ENCODE results near the gene RNF6. TPM values are rescaled to one million over a fixed set of nuclear protein-coding genes. Genes with fewer than 3 reads are reported as not detected.

Gene RNF6
- total and polyA plus RNA-seq, 10 of the 15 experiments (the other 5 are each of a cell fraction or from before 2014, with no cell fraction given) = 19.0 to 54.0 (median 33.8) TPM

DNA sequence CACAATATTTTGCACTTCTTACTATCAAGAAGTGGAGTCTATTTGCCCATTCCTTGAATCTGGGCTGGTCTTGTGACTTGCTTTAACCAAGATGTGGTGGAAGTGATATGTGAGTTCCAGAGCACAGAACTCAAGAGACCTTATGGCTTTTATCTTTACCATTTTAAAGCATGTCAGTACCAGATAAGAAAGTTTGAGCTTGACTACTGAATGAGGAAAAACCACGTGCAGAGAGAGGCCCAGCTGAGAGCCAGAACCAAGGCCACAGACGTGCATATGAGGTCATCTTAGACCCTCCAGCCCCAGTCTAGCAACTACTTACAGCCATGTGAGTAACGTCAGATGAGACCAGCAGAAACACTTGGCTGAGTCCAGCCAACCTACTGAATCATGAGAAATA is 25.5 kb upstream of the RNF6 start:
- RAD21 ChIA-PET (ENCODE audit: unreplicated experiment) = no interaction called here
- intact Hi-C loops (cut with micrococcal nuclease; ENCODE audit: unreplicated experiment) (no loop called here), in situ Hi-C loops (cut with MboI) (no loop called here)
- Histone ChIP-seq H4K20me1 (ENCODE audit: control insufficient read depth, insufficient read depth) (no peaks in the 10 kb centered on the region), H3K4me2 (ENCODE audit: control insufficient read depth, insufficient read depth) (no peak overlapping the region), H3K9me3 (replicated peaks; ENCODE audit: control insufficient read depth, insufficient read depth, low read length) (no peaks in the 10 kb centered on the region), H2AFZ (ENCODE audit: control insufficient read depth, low read depth, low read length) (no peak overlapping the region), H3K27ac (ENCODE audit: control insufficient read depth, insufficient read depth) (no peak overlapping the region), H3K4me1 (ENCODE audit: control insufficient read depth, insufficient read depth, low read length) (no peaks in the 10 kb centered on the region), H3K27me3 (replicated peaks in 1 of 2; ENCODE audit: control insufficient read depth in 2 of 2, insufficient read depth in 2 of 2, low read length in 1 of 2) (no peaks in the 10 kb centered on the region; a peak in 1 of 4 replicates), H3K36me3 (ENCODE audit: control insufficient read depth in 2 of 2, insufficient read depth in 2 of 2, low read length in 1 of 2) (no peaks in the 10 kb centered on the region), H3K9ac (ENCODE audit: control insufficient read depth, insufficient read depth, low read length) (no peak overlapping the region), H3K79me2 (ENCODE audit: control insufficient read depth, insufficient read depth, low read length) (no peaks in the 10 kb centered on the region), H3K4me3 (no peak overlapping the region)
- POLR2A ChIA-PET = no interaction called here
- ATAC-seq = no peak
- DNase-seq (ENCODE audit: low read depth, low spot score) = no peak
- BruUV-seq (replicated peaks) = no TSS peak
- 5% methylated on average over 3 of the region's 3 CpGs for whole genome bisulfite sequencing (ENCODE audit: insufficient coverage, insufficient replicate concordance, low lambda C conversion rate, missing lambda C conversion rate)
- FAIRE-seq = no peak
- SMC1A ChIA-PET (ENCODE audit: uncharacterized antibody, unreplicated experiment) = no interaction called here
- CTCF ChIA-PET = interaction anchor here (1.8 kb wide), 1 partner anchor 63 kb away, joined by 5 read pairs; no protein-coding TSS in a partner anchor
- no peak for TF ChIP-seq USF1 (IDR thresholded peaks at IDR 0.05; ENCODE audit: borderline replicate concordance, extremely low read length, insufficient read depth, low read depth, low read length)
- TF ChIP-seq JUNB (IDR thresholded peaks at IDR 0.05) = no peak
- TF ChIP-seq CUX1 (IDR thresholded peaks at IDR 0.05; ENCODE audit: insufficient replicate concordance, low read depth, low read length) = no peak
- TF ChIP-seq MEF2A (IDR thresholded peaks at IDR 0.05; ENCODE audit: insufficient read depth, low read depth, low read length) = no peak
- TF ChIP-seq EP300 (IDR thresholded peaks at IDR 0.05; ENCODE audit: borderline replicate concordance in 1 of 2, control insufficient read depth in 1 of 2, low read depth in 2 of 2, low read length in 2 of 2) = no peak
- no peak for TF ChIP-seq SKIL (IDR thresholded peaks at IDR 0.05; ENCODE audit: low read depth, poor library complexity, severe bottlenecking)
- TF ChIP-seq, protein P1, sequence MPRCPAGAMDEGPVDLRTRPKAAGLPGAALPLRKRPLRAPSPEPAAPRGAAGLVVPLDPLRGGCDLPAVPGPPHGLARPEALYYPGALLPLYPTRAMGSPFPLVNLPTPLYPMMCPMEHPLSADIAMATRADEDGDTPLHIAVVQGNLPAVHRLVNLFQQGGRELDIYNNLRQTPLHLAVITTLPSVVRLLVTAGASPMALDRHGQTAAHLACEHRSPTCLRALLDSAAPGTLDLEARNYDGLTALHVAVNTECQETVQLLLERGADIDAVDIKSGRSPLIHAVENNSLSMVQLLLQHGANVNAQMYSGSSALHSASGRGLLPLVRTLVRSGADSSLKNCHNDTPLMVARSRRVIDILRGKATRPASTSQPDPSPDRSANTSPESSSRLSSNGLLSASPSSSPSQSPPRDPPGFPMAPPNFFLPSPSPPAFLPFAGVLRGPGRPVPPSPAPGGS (IDR thresholded peaks at IDR 0.05; ENCODE audit: borderline replicate concordance, insufficient read depth, low read depth, low read length, poor library complexity, severe bottlenecking) = no peak
- no peak for TF ChIP-seq NRF1 (conservative IDR thresholded peaks at IDR 0.05; ENCODE audit: low read depth, low read length)
- TF ChIP-seq HDAC2 (IDR thresholded peaks at IDR 0.05) = no peak
